NCI-H1105 treated with DMSO at 0.1 percent for 48 hours (cell line): Measurements from ENCODE around the gene MIA2.
A peak's percentile ranks its signal among the peaks of the same experiment; 100 is the strongest.
"Not testable (repeated sequence)": the region's sequence is repeated elsewhere in the genome, so short reads cannot be mapped to it uniquely, and the experiment has no call there.

Experiments used
- DNase-seq: peaks from one replicate; lab custom pipeline; 2025; lab: John Stamatoyannopoulos, UW

Gene MIA2

GRCh38 chr14:39339003-39339402 is 105.3 kb downstream of the MIA2 start:
- DNase-seq, result peak; percentile 30

- DNase-seq, result not testable (repeated sequence)
Measured at GRCh38 chr14:39341126-39341525, 107.4 kb downstream of the MIA2 start.

GRCh38 chr14:39342768-39343167 is 109.1 kb downstream of the MIA2 start:
- DNase-seq, result no peak

GRCh38 chr14:39343614-39344013 is 109.9 kb downstream of the MIA2 start:
- no peak for DNase-seq

- DNase-seq, result no peak
Measured at GRCh38 chr14:39350866-39351265, 117.2 kb downstream of the MIA2 start.

GRCh38 chr14:39351708-39352107 is 118.0 kb downstream of the MIA2 start:
- no peak for DNase-seq

GRCh38 chr14:39359069-39359468 is 125.4 kb downstream of the MIA2 start:
- DNase-seq, result not testable (repeated sequence)

GRCh38 chr14:39360316-39360715 is 126.6 kb downstream of the MIA2 start:
- no peak for DNase-seq

GRCh38 chr14:39361556-39361955 is 127.8 kb downstream of the MIA2 start:
- DNase-seq, result not testable (repeated sequence)

- no peak for DNase-seq
Measured at GRCh38 chr14:39364509-39364908, 130.8 kb downstream of the MIA2 start.

- DNase-seq, result no peak
Measured at GRCh38 chr14:39365354-39365753, 131.6 kb downstream of the MIA2 start.

GRCh38 chr14:39366460-39367386 is 133.0 kb downstream of the MIA2 start:
- DNase-seq, result no peak

GRCh38 chr14:39367387-39367751 is 133.7 kb downstream of the MIA2 start:
- no peak for DNase-seq

GRCh38 chr14:39368261-39368959 is 134.7 kb downstream of the MIA2 start:
- DNase-seq, result peak; percentile 76

GRCh38 chr14:39369029-39369428 is 135.3 kb downstream of the MIA2 start:
- no peak for DNase-seq

- DNase-seq, result no peak
Measured at GRCh38 chr14:39370415-39370814, 136.7 kb downstream of the MIA2 start.

GRCh38 chr14:39372656-39373055 is 138.9 kb downstream of the MIA2 start:
- DNase-seq, result no peak

- no peak for DNase-seq
Measured at GRCh38 chr14:39374851-39375250, 141.1 kb downstream of the MIA2 start.

- no peak for DNase-seq
Measured at GRCh38 chr14:39376667-39377403, 143.1 kb downstream of the MIA2 start.

- DNase-seq, result no peak
Measured at GRCh38 chr14:39381366-39381765, 147.7 kb downstream of the MIA2 start.

GRCh38 chr14:39382463-39382862 is 148.7 kb downstream of the MIA2 start:
- DNase-seq, result no peak

- DNase-seq, result no peak
Measured at GRCh38 chr14:39383026-39383660, 149.4 kb downstream of the MIA2 start.
